PC-3 (cell line): ENCODE measurements around the gene MAP2. TPM values are rescaled to one million over a fixed set of nuclear protein-coding genes. Genes with fewer than 3 reads are reported as not detected.

Source experiments
- ATAC-seq: fragments of 200-7000 bp; cut with Tn5 transposase; 2 replicates; pipeline ENCODE4 v1.9.1; 2020; ENCODE audit warnings: mild to moderate bottlenecking, moderate library complexity
- BruUV-seq: library from RNA; stranded (reverse); fragments of 400-500 nt; replicated peaks from 2 replicates; lab custom pipeline; 2021; lab: Mats Ljungman, UMichigan
- CTCF ChIA-PET: fragments of 300-600 bp; sonication (Branson Sonifier 250); formaldehyde crosslinking; loops from one replicate; lab custom pipeline; 2022; ENCODE audit warnings: antibody characterized with exemption; lab: Charles Lee
- POLR2A ChIA-PET: fragments of 300-600 bp; sonication (Branson Sonifier 250); formaldehyde crosslinking; loops from one replicate; lab custom pipeline; 2022; ENCODE audit warnings: antibody characterized with exemption; ENCODE audit not compliant: unreplicated experiment; lab: Charles Lee
- DNase-seq: peaks from one replicate; pipeline ENCODE4 v3.0.0-alpha.2; 2015
- H2AFZ ChIP-seq: fragments of 300-600 bp; sonication (generic); 2 replicates; pipeline ENCODE4 v1.6.0; 2016; ENCODE audit warnings: antibody characterized with exemption, low read length
- H3F3A ChIP-seq: fragments of 300-600 bp; sonication (generic); one replicate; pipeline ENCODE4 v1.6.0; 2017; ENCODE audit warnings: antibody characterized with exemption, low read length, control low read depth, mild to moderate bottlenecking; ENCODE audit not compliant: unreplicated experiment
- H3K27ac ChIP-seq: fragments of 300-600 bp; sonication (generic); 2 replicates; pipeline ENCODE4 v1.5.1; 2016; ENCODE audit warnings: mild to moderate bottlenecking, low read length
- H3K27me3 ChIP-seq: fragments of 300-600 bp; sonication (generic); 2 replicates; pipeline ENCODE4 v1.6.1; 2016; ENCODE audit warnings: low read length, mixed read lengths
- H3K36me3 ChIP-seq: fragments of 300-600 bp; sonication (generic); 2 replicates; pipeline ENCODE4 v1.6.1; 2016; ENCODE audit warnings: low read depth, mixed run types, low read length, mixed read lengths
- H3K4me1 ChIP-seq: fragments of 300-600 bp; sonication (generic); 2 replicates; pipeline ENCODE4 v1.5.1; 2016; ENCODE audit warnings: low read length; ENCODE audit not compliant: insufficient read depth
- H3K4me2 ChIP-seq: fragments of 300-600 bp; sonication (generic); 2 replicates; pipeline ENCODE4 v1.6.0; 2016; ENCODE audit warnings: low read length
- H3K4me3 ChIP-seq: fragments of 300-600 bp; sonication (generic); 2 replicates; pipeline ENCODE4 v1.5.1; 2016; ENCODE audit warnings: mild to moderate bottlenecking, low read length, mixed read lengths
- H3K79me2 ChIP-seq: fragments of 300-600 bp; sonication (generic); 2 replicates; pipeline ENCODE4 v1.6.1; 2017; ENCODE audit warnings: low read length, mixed read lengths
- H3K9ac ChIP-seq: fragments of 300-600 bp; sonication (generic); 2 replicates; pipeline ENCODE4 v1.6.0; 2016; ENCODE audit warnings: mild to moderate bottlenecking, low read length
- H3K9me2 ChIP-seq: fragments of 300-600 bp; sonication (generic); replicated peaks from 2 replicates; pipeline ENCODE4 v1.6.1; 2016; ENCODE audit warnings: mixed run types, low read length, mixed read lengths
- H3K9me3 ChIP-seq: fragments of 300-600 bp; sonication (generic); 2 replicates; pipeline ENCODE4 v1.6.1; 2016; ENCODE audit warnings: low read length, mixed read lengths
- H4K20me1 ChIP-seq: fragments of 300-600 bp; sonication (generic); 2 replicates; pipeline ENCODE4 v1.6.1; 2016; ENCODE audit warnings: low read length, mixed read lengths
- EZH2 ChIP-seq: fragments of 300-600 bp; sonication (generic); IDR thresholded peaks from one replicate; pipeline ENCODE4 v1.6.1; 2017; ENCODE audit warnings: antibody characterized with exemption, mild to moderate bottlenecking, low read length; ENCODE audit not compliant: unreplicated experiment
- EZH2phosphoT487 ChIP-seq: fragments of 300-600 bp; sonication (generic); IDR thresholded peaks from 2 replicates; pipeline ENCODE4 v1.6.1; 2018; ENCODE audit warnings: mild to moderate bottlenecking, antibody characterized with exemption, low read length, borderline replicate concordance
- intact Hi-C: fragments of 100-400 bp; cut with micrococcal nuclease; formaldehyde crosslinking; loops from 2 replicates; pipeline ENCODE4 v1.9.0; 2023
- total RNA-seq: library from RNA; depleted of rRNA; stranded (reverse); fragments of >200 nt; gene quantifications from 2 replicates; pipeline ENCODE4 v1.2.3, GENCODE V29; 2014
- TF ChIP-seq, protein P1 (sequence below): fragments of 300-600 bp; sonication (generic); conservative IDR thresholded peaks from 2 replicates; pipeline ENCODE4 v1.5.1; 2017; ENCODE audit warnings: antibody characterized with exemption, low read depth, mild to moderate bottlenecking, low read length

Gene MAP2
- total RNA-seq, 1 experiment from 2014 or later: 2.1 TPM

DNA sequence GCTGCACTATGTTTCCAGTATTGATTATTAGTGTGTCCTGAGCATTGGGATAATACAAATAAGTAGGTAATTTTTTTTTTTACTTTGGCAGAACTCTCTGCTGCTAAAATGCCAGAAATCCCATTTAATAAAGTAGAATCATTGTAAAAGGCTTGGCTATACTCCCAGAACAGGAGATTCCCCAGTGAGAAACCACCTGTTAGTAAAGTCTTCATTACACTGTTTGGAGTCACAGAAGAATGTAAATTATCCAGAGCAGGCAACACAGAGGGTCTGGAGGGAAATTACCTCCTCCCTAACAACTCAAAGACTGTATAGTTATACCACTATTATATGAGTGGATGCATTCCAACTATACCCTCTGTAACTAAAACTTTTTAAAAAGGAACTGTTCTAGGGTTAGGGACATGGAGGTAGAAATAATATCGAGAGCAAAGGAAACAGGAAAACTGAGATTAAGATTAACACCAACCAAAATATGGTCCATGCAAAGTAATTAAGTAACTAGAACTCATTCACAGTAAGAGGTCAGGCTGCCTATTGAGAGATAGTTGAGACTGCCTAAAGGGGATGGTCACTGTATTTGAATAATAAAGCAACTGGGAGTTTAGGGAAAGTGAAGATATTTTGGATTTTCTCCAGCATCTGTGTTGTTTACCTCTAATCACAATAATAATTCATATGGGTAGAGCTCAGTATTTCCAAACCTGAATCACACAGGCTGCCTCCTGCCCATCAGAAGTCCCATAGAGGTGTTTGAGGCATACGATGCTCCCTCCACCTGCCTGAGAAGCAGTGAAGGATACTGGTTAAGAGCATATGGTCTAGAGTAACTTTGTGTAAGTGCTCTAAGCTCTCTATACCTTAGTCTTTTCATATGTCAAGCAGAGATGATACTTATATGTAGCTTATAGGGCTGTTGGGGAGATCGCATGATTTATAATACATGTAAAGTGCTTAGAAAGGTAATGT, 34.4 kb downstream of the MAP2 start:
- no peaks in the 10 kb centered on the region for H3K27me3 ChIP-seq
- TF ChIP-seq EZH2phosphoT487: no peak
- no peak for TF ChIP-seq EZH2
- TF ChIP-seq, protein P1, sequence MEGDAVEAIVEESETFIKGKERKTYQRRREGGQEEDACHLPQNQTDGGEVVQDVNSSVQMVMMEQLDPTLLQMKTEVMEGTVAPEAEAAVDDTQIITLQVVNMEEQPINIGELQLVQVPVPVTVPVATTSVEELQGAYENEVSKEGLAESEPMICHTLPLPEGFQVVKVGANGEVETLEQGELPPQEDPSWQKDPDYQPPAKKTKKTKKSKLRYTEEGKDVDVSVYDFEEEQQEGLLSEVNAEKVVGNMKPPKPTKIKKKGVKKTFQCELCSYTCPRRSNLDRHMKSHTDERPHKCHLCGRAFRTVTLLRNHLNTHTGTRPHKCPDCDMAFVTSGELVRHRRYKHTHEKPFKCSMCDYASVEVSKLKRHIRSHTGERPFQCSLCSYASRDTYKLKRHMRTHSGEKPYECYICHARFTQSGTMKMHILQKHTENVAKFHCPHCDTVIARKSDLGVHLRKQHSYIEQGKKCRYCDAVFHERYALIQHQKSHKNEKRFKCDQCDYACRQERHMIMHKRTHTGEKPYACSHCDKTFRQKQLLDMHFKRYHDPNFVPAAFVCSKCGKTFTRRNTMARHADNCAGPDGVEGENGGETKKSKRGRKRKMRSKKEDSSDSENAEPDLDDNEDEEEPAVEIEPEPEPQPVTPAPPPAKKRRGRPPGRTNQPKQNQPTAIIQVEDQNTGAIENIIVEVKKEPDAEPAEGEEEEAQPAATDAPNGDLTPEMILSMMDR: no peak
- ATAC-seq: no peak
- H3K27ac ChIP-seq: no peak overlapping the region
- no TSS peak for BruUV-seq
- H3K9me2 ChIP-seq: no peaks in the 10 kb centered on the region
- no peaks in the 10 kb centered on the region for H3K79me2 ChIP-seq
- intact Hi-C loops: no loop called here
- ChIA-PET POLR2A (no interaction called here), CTCF (interaction anchor here (0.6 kb wide), 1 partner anchor 34 kb away, joined by 3 read pairs; the partner anchor contains the start of gene MAP2)
- DNase-seq: no peak
- H2AFZ ChIP-seq: no peak overlapping the region
- no peak overlapping the region for H3K4me2 ChIP-seq
- no peak overlapping the region for H3K9ac ChIP-seq
- no peak overlapping the region for H3K4me3 ChIP-seq
- H3K9me3 ChIP-seq: no peaks in the 10 kb centered on the region
- no peaks in the 10 kb centered on the region for H3K36me3 ChIP-seq
- H3K4me1 ChIP-seq: peaks cover 32% of the 10 kb centered on the region
- no peaks in the 10 kb centered on the region for H4K20me1 ChIP-seq
- peaks cover 8% of the 10 kb centered on the region for H3F3A ChIP-seq

DNA sequence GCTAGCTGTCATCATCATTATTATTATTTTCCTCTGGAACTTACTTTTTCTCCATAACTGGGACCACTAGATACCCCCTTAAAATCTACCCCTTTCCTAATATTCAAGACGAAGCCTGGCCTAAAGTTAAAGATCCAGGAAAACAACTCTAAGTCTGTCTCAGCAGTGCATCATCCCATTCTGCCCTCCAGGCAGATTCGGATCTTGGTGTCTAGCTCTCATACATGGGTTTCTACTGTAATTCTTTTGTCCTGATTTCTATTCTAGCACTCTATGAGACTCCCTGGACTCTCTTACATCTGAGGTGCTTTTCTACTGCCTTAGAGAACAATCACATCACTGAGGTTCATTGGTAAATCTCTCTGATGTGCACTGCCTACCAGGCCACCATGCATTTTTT, 35.5 kb downstream of the MAP2 start:
- Histone ChIP-seq H3K27me3 (no peaks in the 10 kb centered on the region), H4K20me1 (no peaks in the 10 kb centered on the region), H3K79me2 (no peaks in the 10 kb centered on the region), H3K9ac (0 out of 2 replicates have a peak overlapping the region, but pooled peaks have one; percentile 7), H3K9me2 (no peaks in the 10 kb centered on the region), H3K4me3 (no peak overlapping the region), H3K4me2 (peak overlapping the region; percentile 61), H2AFZ (no peak overlapping the region), H3F3A (peaks cover 8% of the 10 kb centered on the region), H3K4me1 (peaks cover 39% of the 10 kb centered on the region), H3K36me3 (no peaks in the 10 kb centered on the region), H3K9me3 (no peaks in the 10 kb centered on the region), H3K27ac (peak overlapping the region; percentile 93)
- TF ChIP-seq EZH2phosphoT487: no peak
- TF ChIP-seq, protein P1: no peak
- no peak for TF ChIP-seq EZH2
- ChIA-PET CTCF (no interaction called here), POLR2A (interaction anchor here (0.6 kb wide), 1 partner anchor 37 kb away, joined by 3 read pairs; no protein-coding TSS in a partner anchor)
- DNase-seq (peak; percentile 39), ATAC-seq (no peak)
- intact Hi-C loops: no loop called here
- no TSS peak for BruUV-seq
